SK-N-SH treated with all-trans-retinoic acid at 6 μM for 48 hours (cell line): ENCODE results near the gene RER1.

Source experiments
- ATAC-seq: fragments of 200-7000 bp; cut with Tn5 transposase; 3 replicates; pipeline ENCODE4 v1.9.1; 2020; ENCODE audit warnings: mild to moderate bottlenecking, moderate library complexity
- ARNTL ChIP-seq: fragments of 450-650 bp; formaldehyde crosslinking; IDR thresholded peaks from 2 replicates; pipeline ENCODE4 v1.5.0; 2020; ENCODE audit warnings: low read depth, mild to moderate bottlenecking, moderate library complexity, borderline replicate concordance
- BACH2 ChIP-seq: fragments of 250-450 bp; sonication (Bioruptor Pico); IDR thresholded peaks from 2 replicates; pipeline ENCODE4 v1.9.0; 2021; ENCODE audit warnings: mild to moderate bottlenecking, borderline replicate concordance
- CSDC2 ChIP-seq: fragments of 250-450 bp; sonication (Bioruptor Pico); IDR thresholded peaks from 2 replicates; pipeline ENCODE4 v1.5.0; 2020; ENCODE audit warnings: mild to moderate bottlenecking, moderate library complexity
- ESRRG ChIP-seq: fragments of 250-450 bp; sonication (Bioruptor Pico); IDR thresholded peaks from 2 replicates; pipeline ENCODE4 v1.6.1; 2021; ENCODE audit warnings: mild to moderate bottlenecking
- GLIS3 ChIP-seq: fragments of 250-450 bp; sonication (Bioruptor Pico); IDR thresholded peaks from 2 replicates; pipeline ENCODE4 v1.5.0; 2020; ENCODE audit warnings: mild to moderate bottlenecking, moderate library complexity
- ISL1 ChIP-seq: fragments of 250-450 bp; sonication (Bioruptor Pico); IDR thresholded peaks from 2 replicates; pipeline ENCODE4 v2.1.2; 2022; ENCODE audit warnings: mild to moderate bottlenecking, moderate library complexity
- OSR1 ChIP-seq: fragments of 250-450 bp; sonication (Bioruptor Pico); IDR thresholded peaks from 2 replicates; pipeline ENCODE4 v1.8.0; 2022; ENCODE audit warnings: moderate library complexity, mild to moderate bottlenecking, inconsistent platforms
- PPARA ChIP-seq: fragments of 250-450 bp; sonication (Bioruptor Pico); IDR thresholded peaks from 2 replicates; pipeline ENCODE4 v1.5.0; 2020; ENCODE audit warnings: mild to moderate bottlenecking, borderline replicate concordance
- RARB ChIP-seq: fragments of 250-450 bp; sonication (Bioruptor Pico); IDR thresholded peaks from 2 replicates; pipeline ENCODE4 v1.8.0; 2021; ENCODE audit warnings: mild to moderate bottlenecking, moderate library complexity
- TCF4 ChIP-seq: fragments of 250-450 bp; sonication (Bioruptor Pico); IDR thresholded peaks from 2 replicates; pipeline ENCODE4 v1.8.0; 2021; ENCODE audit warnings: mild to moderate bottlenecking, moderate library complexity, borderline replicate concordance
- TOX ChIP-seq: fragments of 250-450 bp; sonication (Bioruptor Pico); IDR thresholded peaks from 2 replicates; pipeline ENCODE4 v1.8.0; 2021; ENCODE audit warnings: mild to moderate bottlenecking, moderate library complexity, borderline replicate concordance
- ZC3H10 ChIP-seq: fragments of 250-450 bp; sonication (Bioruptor Pico); IDR thresholded peaks from 2 replicates; pipeline ENCODE4 v1.5.1; 2021; ENCODE audit warnings: mild to moderate bottlenecking, moderate library complexity
- ZFP3 ChIP-seq: fragments of 250-450 bp; sonication (Bioruptor Pico); IDR thresholded peaks from 2 replicates; pipeline ENCODE4 v1.5.0; 2020; ENCODE audit warnings: mild to moderate bottlenecking, moderate library complexity
- ZFP30 ChIP-seq: fragments of 450-650 bp; formaldehyde crosslinking; IDR thresholded peaks from 2 replicates; pipeline ENCODE4 v1.5.0; 2022; ENCODE audit warnings: mild to moderate bottlenecking, moderate library complexity
- ZNF565 ChIP-seq: fragments of 450-650 bp; formaldehyde crosslinking; conservative IDR thresholded peaks from 2 replicates; pipeline ENCODE4 v1.5.0; 2020; ENCODE audit warnings: low read depth, mild to moderate bottlenecking, moderate library complexity
- ZNF70 ChIP-seq: fragments of 450-650 bp; formaldehyde crosslinking; IDR thresholded peaks from 2 replicates; pipeline ENCODE4 v1.5.0; 2020; ENCODE audit warnings: mild to moderate bottlenecking, moderate library complexity
- ZNF8 ChIP-seq: fragments of 450-650 bp; formaldehyde crosslinking; IDR thresholded peaks from 2 replicates; pipeline ENCODE4 v1.5.0; 2020; ENCODE audit warnings: mild to moderate bottlenecking, moderate library complexity
- TF ChIP-seq, protein P1 (sequence below): fragments of 250-450 bp; sonication (Bioruptor Pico); IDR thresholded peaks from 2 replicates; pipeline ENCODE4 v1.8.0; 2021; ENCODE audit warnings: low read depth, mild to moderate bottlenecking, moderate library complexity, borderline replicate concordance
- TF ChIP-seq, protein P2 (sequence below): fragments of 250-450 bp; sonication (Bioruptor Pico); IDR thresholded peaks from 2 replicates; pipeline ENCODE4 v1.5.1; 2020; ENCODE audit warnings: low read depth, mild to moderate bottlenecking, moderate library complexity
- TF ChIP-seq, protein P3 (sequence below): fragments of 250-450 bp; sonication (Bioruptor Pico); IDR thresholded peaks from 2 replicates; pipeline ENCODE4 v1.5.0; 2020; ENCODE audit warnings: mild to moderate bottlenecking, moderate library complexity
- TF ChIP-seq, protein P4 (sequence below): fragments of 250-450 bp; sonication (Bioruptor Pico); IDR thresholded peaks from 2 replicates; pipeline ENCODE4 v1.5.1; 2021; ENCODE audit warnings: mild to moderate bottlenecking, moderate library complexity
- TF ChIP-seq, protein P5 (sequence below): fragments of 250-450 bp; sonication (Bioruptor Pico); IDR thresholded peaks from 2 replicates; pipeline ENCODE4 v1.8.0; 2020; ENCODE audit warnings: mild to moderate bottlenecking, moderate library complexity, borderline replicate concordance

The RER1 gene

DNA sequence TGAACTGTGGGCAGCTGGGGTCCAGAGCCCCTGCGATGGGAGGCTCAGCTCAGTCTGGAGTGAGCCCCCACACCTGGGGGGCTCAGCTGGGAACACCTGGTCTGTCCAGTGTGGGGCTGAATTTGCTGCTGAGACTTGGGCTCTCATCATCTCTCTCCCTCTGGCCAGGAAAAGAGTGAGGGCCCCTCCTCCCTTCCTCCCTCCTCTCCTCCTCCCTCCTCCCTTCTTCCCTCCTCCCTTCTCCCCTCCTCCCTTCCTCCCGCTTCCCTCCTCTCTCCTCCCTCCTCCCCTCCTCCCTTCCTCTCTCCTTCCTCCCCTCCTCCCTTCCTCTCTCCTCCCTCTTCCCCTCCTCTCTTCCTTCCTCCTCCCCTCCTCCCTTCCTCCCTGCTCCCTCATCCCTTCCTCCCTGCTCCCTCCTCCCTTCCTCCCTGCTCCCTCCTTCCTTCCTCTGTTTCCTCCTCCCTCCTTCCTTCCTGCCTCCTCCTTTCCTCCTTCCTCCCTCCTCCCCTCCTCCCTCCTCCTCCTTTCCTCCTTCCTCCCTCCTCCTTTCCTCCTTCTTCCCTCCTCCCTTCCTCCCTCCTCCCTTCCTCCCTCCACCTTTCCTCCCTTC, 44.2 kb downstream of the RER1 start:
- ATAC-seq, result no peak

DNA sequence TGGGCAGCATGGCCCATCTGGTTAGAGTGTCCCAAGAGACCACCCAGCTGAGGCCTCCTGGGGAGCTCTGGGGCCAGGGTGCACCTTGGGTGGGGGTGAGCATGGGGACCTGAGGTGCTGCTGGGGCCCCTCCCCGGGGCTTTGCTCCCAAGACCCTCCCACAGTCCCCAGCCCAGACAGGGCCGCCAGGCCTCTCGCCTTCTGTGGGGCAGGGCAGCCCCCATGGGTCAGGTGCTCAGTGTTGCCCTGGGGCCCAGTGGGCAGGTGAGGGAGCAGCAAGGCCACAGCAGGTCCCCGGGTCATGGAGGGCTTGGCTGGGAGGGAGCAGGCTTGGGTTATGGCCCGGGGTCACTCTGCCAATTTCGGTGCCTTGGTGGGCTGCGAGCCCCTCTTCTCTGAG, 45.2 kb downstream of the RER1 start:
- ATAC-seq, result no peak
- TF ChIP-seq RARB (CRISPR knock-in tag) (no peak), ARNTL (no peak), OSR1 (CRISPR knock-in tag) (no peak), ZFP3 (CRISPR knock-in tag) (no peak), TOX (no peak), TCF4 (no peak), BACH2 (no peak), ISL1 (CRISPR knock-in tag) (no peak), ZNF8 (CRISPR knock-in tag) (no peak), GLIS3 (CRISPR knock-in tag) (no peak), ZNF70 (CRISPR knock-in tag) (no peak)
- TF ChIP-seq, protein P1, sequence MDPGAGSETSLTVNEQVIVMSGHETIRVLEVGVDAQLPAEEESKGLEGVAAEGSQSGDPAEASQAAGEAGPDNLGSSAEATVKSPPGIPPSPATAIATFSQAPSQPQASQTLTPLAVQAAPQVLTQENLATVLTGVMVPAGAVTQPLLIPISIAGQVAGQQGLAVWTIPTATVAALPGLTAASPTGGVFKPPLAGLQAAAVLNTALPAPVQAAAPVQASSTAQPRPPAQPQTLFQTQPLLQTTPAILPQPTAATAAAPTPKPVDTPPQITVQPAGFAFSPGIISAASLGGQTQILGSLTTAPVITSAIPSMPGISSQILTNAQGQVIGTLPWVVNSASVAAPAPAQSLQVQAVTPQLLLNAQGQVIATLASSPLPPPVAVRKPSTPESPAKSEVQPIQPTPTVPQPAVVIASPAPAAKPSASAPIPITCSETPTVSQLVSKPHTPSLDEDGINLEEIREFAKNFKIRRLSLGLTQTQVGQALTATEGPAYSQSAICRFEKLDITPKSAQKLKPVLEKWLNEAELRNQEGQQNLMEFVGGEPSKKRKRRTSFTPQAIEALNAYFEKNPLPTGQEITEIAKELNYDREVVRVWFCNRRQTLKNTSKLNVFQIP (CRISPR knock-in tag), result no peak
- TF ChIP-seq, protein P2, sequence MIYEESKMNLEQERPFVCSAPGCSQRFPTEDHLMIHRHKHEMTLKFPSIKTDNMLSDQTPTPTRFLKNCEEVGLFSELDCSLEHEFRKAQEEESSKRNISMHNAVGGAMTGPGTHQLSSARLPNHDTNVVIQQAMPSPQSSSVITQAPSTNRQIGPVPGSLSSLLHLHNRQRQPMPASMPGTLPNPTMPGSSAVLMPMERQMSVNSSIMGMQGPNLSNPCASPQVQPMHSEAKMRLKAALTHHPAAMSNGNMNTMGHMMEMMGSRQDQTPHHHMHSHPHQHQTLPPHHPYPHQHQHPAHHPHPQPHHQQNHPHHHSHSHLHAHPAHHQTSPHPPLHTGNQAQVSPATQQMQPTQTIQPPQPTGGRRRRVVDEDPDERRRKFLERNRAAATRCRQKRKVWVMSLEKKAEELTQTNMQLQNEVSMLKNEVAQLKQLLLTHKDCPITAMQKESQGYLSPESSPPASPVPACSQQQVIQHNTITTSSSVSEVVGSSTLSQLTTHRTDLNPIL (CRISPR knock-in tag), result no peak
- TF ChIP-seq, protein P3, sequence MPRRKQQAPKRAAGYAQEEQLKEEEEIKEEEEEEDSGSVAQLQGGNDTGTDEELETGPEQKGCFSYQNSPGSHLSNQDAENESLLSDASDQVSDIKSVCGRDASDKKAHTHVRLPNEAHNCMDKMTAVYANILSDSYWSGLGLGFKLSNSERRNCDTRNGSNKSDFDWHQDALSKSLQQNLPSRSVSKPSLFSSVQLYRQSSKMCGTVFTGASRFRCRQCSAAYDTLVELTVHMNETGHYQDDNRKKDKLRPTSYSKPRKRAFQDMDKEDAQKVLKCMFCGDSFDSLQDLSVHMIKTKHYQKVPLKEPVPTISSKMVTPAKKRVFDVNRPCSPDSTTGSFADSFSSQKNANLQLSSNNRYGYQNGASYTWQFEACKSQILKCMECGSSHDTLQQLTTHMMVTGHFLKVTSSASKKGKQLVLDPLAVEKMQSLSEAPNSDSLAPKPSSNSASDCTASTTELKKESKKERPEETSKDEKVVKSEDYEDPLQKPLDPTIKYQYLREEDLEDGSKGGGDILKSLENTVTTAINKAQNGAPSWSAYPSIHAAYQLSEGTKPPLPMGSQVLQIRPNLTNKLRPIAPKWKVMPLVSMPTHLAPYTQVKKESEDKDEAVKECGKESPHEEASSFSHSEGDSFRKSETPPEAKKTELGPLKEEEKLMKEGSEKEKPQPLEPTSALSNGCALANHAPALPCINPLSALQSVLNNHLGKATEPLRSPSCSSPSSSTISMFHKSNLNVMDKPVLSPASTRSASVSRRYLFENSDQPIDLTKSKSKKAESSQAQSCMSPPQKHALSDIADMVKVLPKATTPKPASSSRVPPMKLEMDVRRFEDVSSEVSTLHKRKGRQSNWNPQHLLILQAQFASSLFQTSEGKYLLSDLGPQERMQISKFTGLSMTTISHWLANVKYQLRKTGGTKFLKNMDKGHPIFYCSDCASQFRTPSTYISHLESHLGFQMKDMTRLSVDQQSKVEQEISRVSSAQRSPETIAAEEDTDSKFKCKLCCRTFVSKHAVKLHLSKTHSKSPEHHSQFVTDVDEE (CRISPR knock-in tag), result no peak
- TF ChIP-seq, all 23 proteins: peak for 0

More for the DNA sequence above, 44.2 kb downstream of the RER1 start:
- TF ChIP-seq, protein P1 (CRISPR knock-in tag), result no peak
- TF ChIP-seq ZNF70 (CRISPR knock-in tag) (no peak), ARNTL (no peak), GLIS3 (CRISPR knock-in tag) (no peak), ZNF565 (CRISPR knock-in tag) (no peak)

DNA sequence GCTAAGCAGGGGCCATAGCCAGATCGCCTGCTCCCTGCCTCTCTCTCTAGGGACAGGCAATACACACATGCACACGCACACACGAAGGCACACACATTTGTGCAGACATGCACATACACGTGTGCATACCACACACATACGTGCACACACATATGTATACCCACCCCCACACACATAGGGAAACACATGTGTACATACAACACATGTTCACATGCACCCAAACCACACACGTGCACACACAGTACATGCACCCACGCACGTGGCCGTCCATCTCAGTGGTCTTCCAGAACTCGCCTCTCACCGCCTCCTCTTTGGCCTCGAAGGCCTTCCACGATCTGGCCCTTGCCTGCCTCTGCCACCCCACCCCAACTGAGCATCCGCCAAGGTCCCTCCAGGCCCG, 46.0 kb downstream of the RER1 start:
- ATAC-seq, result no peak
- TF ChIP-seq, protein P3 (CRISPR knock-in tag), result no peak
- TF ChIP-seq ESRRG (CRISPR knock-in tag) (no peak), CSDC2 (CRISPR knock-in tag) (no peak), ARNTL (no peak), ZNF70 (CRISPR knock-in tag) (no peak), ZFP30 (CRISPR knock-in tag) (no peak), ZC3H10 (CRISPR knock-in tag) (no peak), TCF4 (no peak), ZFP3 (CRISPR knock-in tag) (no peak), ZNF8 (CRISPR knock-in tag) (no peak), PPARA (no peak)
- TF ChIP-seq, protein P4, sequence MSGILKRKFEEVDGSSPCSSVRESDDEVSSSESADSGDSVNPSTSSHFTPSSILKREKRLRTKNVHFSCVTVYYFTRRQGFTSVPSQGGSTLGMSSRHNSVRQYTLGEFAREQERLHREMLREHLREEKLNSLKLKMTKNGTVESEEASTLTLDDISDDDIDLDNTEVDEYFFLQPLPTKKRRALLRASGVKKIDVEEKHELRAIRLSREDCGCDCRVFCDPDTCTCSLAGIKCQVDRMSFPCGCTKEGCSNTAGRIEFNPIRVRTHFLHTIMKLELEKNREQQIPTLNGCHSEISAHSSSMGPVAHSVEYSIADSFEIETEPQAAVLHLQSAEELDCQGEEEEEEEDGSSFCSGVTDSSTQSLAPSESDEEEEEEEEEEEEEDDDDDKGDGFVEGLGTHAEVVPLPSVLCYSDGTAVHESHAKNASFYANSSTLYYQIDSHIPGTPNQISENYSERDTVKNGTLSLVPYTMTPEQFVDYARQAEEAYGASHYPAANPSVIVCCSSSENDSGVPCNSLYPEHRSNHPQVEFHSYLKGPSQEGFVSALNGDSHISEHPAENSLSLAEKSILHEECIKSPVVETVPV (CRISPR knock-in tag), result no peak
- TF ChIP-seq, protein P2 (CRISPR knock-in tag), result no peak
- TF ChIP-seq, protein P5, sequence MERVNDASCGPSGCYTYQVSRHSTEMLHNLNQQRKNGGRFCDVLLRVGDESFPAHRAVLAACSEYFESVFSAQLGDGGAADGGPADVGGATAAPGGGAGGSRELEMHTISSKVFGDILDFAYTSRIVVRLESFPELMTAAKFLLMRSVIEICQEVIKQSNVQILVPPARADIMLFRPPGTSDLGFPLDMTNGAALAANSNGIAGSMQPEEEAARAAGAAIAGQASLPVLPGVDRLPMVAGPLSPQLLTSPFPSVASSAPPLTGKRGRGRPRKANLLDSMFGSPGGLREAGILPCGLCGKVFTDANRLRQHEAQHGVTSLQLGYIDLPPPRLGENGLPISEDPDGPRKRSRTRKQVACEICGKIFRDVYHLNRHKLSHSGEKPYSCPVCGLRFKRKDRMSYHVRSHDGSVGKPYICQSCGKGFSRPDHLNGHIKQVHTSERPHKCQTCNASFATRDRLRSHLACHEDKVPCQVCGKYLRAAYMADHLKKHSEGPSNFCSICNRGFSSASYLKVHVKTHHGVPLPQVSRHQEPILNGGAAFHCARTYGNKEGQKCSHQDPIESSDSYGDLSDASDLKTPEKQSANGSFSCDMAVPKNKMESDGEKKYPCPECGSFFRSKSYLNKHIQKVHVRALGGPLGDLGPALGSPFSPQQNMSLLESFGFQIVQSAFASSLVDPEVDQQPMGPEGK (CRISPR knock-in tag), result no peak
